Eye (tissue), 1 donor: ENCODE data around the gene OBI1.

Source experiments
- DNase-seq: peaks from one replicate; pipeline ENCODE4 v3.0.0-alpha.2; 2015

Gene OBI1

GRCh38 chr13:78586706-78587105 lies 72.2 kb downstream of the OBI1 start:
- peak; percentile 56 for DNase-seq

- DNase-seq = no peak
These were observed 82.7 kb downstream of the OBI1 start for GRCh38 chr13:78576261-78576660.

- no peak for DNase-seq
These were observed 86.5 kb downstream of the OBI1 start for GRCh38 chr13:78572459-78572858.

GRCh38 chr13:78569029-78569428 lies 89.9 kb downstream of the OBI1 start:
- DNase-seq = no peak

DNA sequence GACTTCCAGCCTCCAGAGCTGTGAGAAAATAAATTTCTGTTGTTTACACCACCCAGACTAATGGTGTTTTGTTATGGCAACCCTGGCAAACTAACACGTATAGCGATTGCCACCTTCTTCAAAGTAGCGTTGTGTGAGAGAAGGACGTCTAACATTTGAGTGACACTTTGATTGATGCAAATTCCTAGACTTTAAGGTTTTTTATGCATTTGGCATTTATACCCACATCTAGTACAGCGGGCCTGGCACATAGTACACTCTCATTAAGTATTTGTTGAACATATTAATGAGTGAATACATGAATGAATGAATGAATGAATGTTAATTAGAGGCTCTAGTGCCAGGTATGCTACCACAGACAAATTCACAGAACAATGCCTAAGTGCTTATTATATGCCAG lies 92.3 kb downstream of the OBI1 start:
- no peak for DNase-seq
